ENCODE data around the gene CHCHD1. TPM values are rescaled to one million over a fixed set of nuclear protein-coding genes. Genes with fewer than 3 reads are reported as not detected.
"Not testable (repeated sequence)": the region's sequence is repeated elsewhere in the genome, so short reads cannot be mapped to it uniquely, and the experiment has no call there.

CHCHD1 gene
- total RNA-seq, 1 donor from 2014 or later, result 25.3 TPM

- H3K4me3 ChIP-seq (ENCODE audit: insufficient read depth, low read depth, low read length), result no peak overlapping the region
- H3K4me1 Mint-ChIP-seq (ENCODE audit: low read depth, unreplicated experiment), result peaks cover 9% of the 10 kb centered on the region
- FAIRE-seq, result no peak
- no peak overlapping the region for H3K27ac Mint-ChIP-seq (ENCODE audit: unreplicated experiment)
- H3K9ac ChIP-seq (ENCODE audit: low read length), result no peak overlapping the region
- H2AFZ ChIP-seq (ENCODE audit: low read depth, low read length), result no peak overlapping the region
- peaks cover 19% of the 10 kb centered on the region for H3K36me3 Mint-ChIP-seq (ENCODE audit: low read depth, unreplicated experiment)
- no peaks in the 10 kb centered on the region for H3K9me3 ChIP-seq (ENCODE audit: insufficient read depth, low read depth, low read length)
- H3K4me2 ChIP-seq (ENCODE audit: low read length), result no peak overlapping the region
- no peak for TF ChIP-seq EZH2 (IDR thresholded peaks at IDR 0.05; ENCODE audit: insufficient read depth, low read length)
- TF ChIP-seq CTCF (IDR thresholded peaks at IDR 0.05; ENCODE audit: insufficient read depth, low read depth, low read length), result no peak
- no peaks in the 10 kb centered on the region for H3K27me3 ChIP-seq (ENCODE audit: insufficient read depth, low read length)
- H3K36me3 ChIP-seq (ENCODE audit: insufficient read depth, low read length), result peaks cover 4% of the 10 kb centered on the region
- H4K20me1 ChIP-seq (ENCODE audit: insufficient read depth, low read length), result no peaks in the 10 kb centered on the region
- DNase-seq (ENCODE audit: low read depth), result no peak
- no peak overlapping the region for H3K27ac ChIP-seq (ENCODE audit: low read depth, low read length)
- H3K27me3 Mint-ChIP-seq (ENCODE audit: low read depth, unreplicated experiment), result no peaks in the 10 kb centered on the region
- H3K79me2 ChIP-seq (ENCODE audit: insufficient read depth, low read length), result no peaks in the 10 kb centered on the region
- no peaks in the 10 kb centered on the region for H3K9me3 Mint-ChIP-seq (ENCODE audit: unreplicated experiment)
- H3K4me3 Mint-ChIP-seq (ENCODE audit: unreplicated experiment), result no peak overlapping the region
- peaks cover 8% of the 10 kb centered on the region for H3K4me1 ChIP-seq (ENCODE audit: insufficient read depth, low read length)
Observed at GRCh38 chr10:73824146-73824725, 42.4 kb downstream of the CHCHD1 start.

- no peak for TF ChIP-seq CTCF (IDR thresholded peaks at IDR 0.05; ENCODE audit: insufficient read depth, low read depth, low read length)
- TF ChIP-seq EZH2 (IDR thresholded peaks at IDR 0.05; ENCODE audit: insufficient read depth, low read length), result no peak
- H3K9me3 Mint-ChIP-seq (ENCODE audit: unreplicated experiment), result no peaks in the 10 kb centered on the region
- no peak overlapping the region for H3K4me3 ChIP-seq (ENCODE audit: insufficient read depth, low read depth, low read length)
- FAIRE-seq (no peak), DNase-seq (ENCODE audit: low read depth) (no peak)
- no peaks in the 10 kb centered on the region for H3K27me3 ChIP-seq (ENCODE audit: insufficient read depth, low read length)
- no peak overlapping the region for H3K27ac Mint-ChIP-seq (ENCODE audit: unreplicated experiment)
- no peaks in the 10 kb centered on the region for H4K20me1 ChIP-seq (ENCODE audit: insufficient read depth, low read length)
- peaks cover 6% of the 10 kb centered on the region for H3K4me1 Mint-ChIP-seq (ENCODE audit: low read depth, unreplicated experiment)
- no peaks in the 10 kb centered on the region for H3K9me3 ChIP-seq (ENCODE audit: insufficient read depth, low read depth, low read length)
- peaks cover 4% of the 10 kb centered on the region for H3K36me3 ChIP-seq (ENCODE audit: insufficient read depth, low read length)
- no peak overlapping the region for H2AFZ ChIP-seq (ENCODE audit: low read depth, low read length)
- no peaks in the 10 kb centered on the region for H3K79me2 ChIP-seq (ENCODE audit: insufficient read depth, low read length)
- no peak overlapping the region for H3K4me3 Mint-ChIP-seq (ENCODE audit: unreplicated experiment)
- H3K9ac ChIP-seq (ENCODE audit: low read length), result no peak overlapping the region
- H3K4me2 ChIP-seq (ENCODE audit: low read length), result no peak overlapping the region
- H3K36me3 Mint-ChIP-seq (ENCODE audit: low read depth, unreplicated experiment), result peaks cover 17% of the 10 kb centered on the region
- H3K27ac ChIP-seq (ENCODE audit: low read depth, low read length), result no peak overlapping the region
- no peaks in the 10 kb centered on the region for H3K4me1 ChIP-seq (ENCODE audit: insufficient read depth, low read length)
- H3K27me3 Mint-ChIP-seq (ENCODE audit: low read depth, unreplicated experiment), result no peaks in the 10 kb centered on the region
Observed at GRCh38 chr10:73827346-73828089, 45.7 kb downstream of the CHCHD1 start.

- Mint-ChIP-seq H3K4me1 (ENCODE audit: low read depth, unreplicated experiment) (peaks cover 6% of the 10 kb centered on the region), H3K27me3 (ENCODE audit: low read depth, unreplicated experiment) (no peaks in the 10 kb centered on the region), H3K36me3 (ENCODE audit: low read depth, unreplicated experiment) (peaks cover 14% of the 10 kb centered on the region), H3K27ac (ENCODE audit: unreplicated experiment) (no peak overlapping the region), H3K9me3 (ENCODE audit: unreplicated experiment) (no peaks in the 10 kb centered on the region), H3K4me3 (ENCODE audit: unreplicated experiment) (no peak overlapping the region)
- no peak overlapping the region for H3K4me2 ChIP-seq (ENCODE audit: low read length)
- no peak for DNase-seq (ENCODE audit: low read depth)
- FAIRE-seq, result no peak
- H3K79me2 ChIP-seq (ENCODE audit: insufficient read depth, low read length), result no peaks in the 10 kb centered on the region
- no peak overlapping the region for H2AFZ ChIP-seq (ENCODE audit: low read depth, low read length)
- no peaks in the 10 kb centered on the region for H3K9me3 ChIP-seq (ENCODE audit: insufficient read depth, low read depth, low read length)
- no peak overlapping the region for H3K9ac ChIP-seq (ENCODE audit: low read length)
- no peaks in the 10 kb centered on the region for H4K20me1 ChIP-seq (ENCODE audit: insufficient read depth, low read length)
- TF ChIP-seq CTCF (IDR thresholded peaks at IDR 0.05; ENCODE audit: insufficient read depth, low read depth, low read length) (no peak), EZH2 (IDR thresholded peaks at IDR 0.05; ENCODE audit: insufficient read depth, low read length) (no peak)
- no peaks in the 10 kb centered on the region for H3K4me1 ChIP-seq (ENCODE audit: insufficient read depth, low read length)
- H3K4me3 ChIP-seq (ENCODE audit: insufficient read depth, low read depth, low read length), result no peak overlapping the region
- H3K27ac ChIP-seq (ENCODE audit: low read depth, low read length), result no peak overlapping the region
- peaks cover 4% of the 10 kb centered on the region for H3K36me3 ChIP-seq (ENCODE audit: insufficient read depth, low read length)
- no peaks in the 10 kb centered on the region for H3K27me3 ChIP-seq (ENCODE audit: insufficient read depth, low read length)
Observed at GRCh38 chr10:73828161-73828560, 46.3 kb downstream of the CHCHD1 start.

- not testable (repeated sequence) for H3K27me3 Mint-ChIP-seq (ENCODE audit: low read depth, unreplicated experiment); H3K9me3 Mint-ChIP-seq (ENCODE audit: unreplicated experiment); H3K27ac ChIP-seq (ENCODE audit: low read depth, low read length)
Observed at GRCh38 chr10:73829090-73829489, 47.2 kb downstream of the CHCHD1 start.

More at GRCh38 chr10:73829090-73829489, 47.2 kb downstream of the CHCHD1 start:
- H4K20me1 ChIP-seq (ENCODE audit: insufficient read depth, low read length); H3K36me3 ChIP-seq (ENCODE audit: insufficient read depth, low read length); H3K27me3 ChIP-seq (ENCODE audit: insufficient read depth, low read length); H3K4me2 ChIP-seq (ENCODE audit: low read length); DNase-seq (ENCODE audit: low read depth); H3K4me1 ChIP-seq (ENCODE audit: insufficient read depth, low read length); H3K4me1 Mint-ChIP-seq (ENCODE audit: low read depth, unreplicated experiment); H2AFZ ChIP-seq (ENCODE audit: low read depth, low read length); H3K9me3 ChIP-seq (ENCODE audit: insufficient read depth, low read depth, low read length); H3K4me3 Mint-ChIP-seq (ENCODE audit: unreplicated experiment); H3K79me2 ChIP-seq (ENCODE audit: insufficient read depth, low read length); FAIRE-seq; H3K9ac ChIP-seq (ENCODE audit: low read length); H3K27ac Mint-ChIP-seq (ENCODE audit: unreplicated experiment); H3K4me3 ChIP-seq (ENCODE audit: insufficient read depth, low read depth, low read length): not testable (repeated sequence)
- H3K36me3 Mint-ChIP-seq (ENCODE audit: low read depth, unreplicated experiment), result peaks cover 13% of the 10 kb centered on the region
